Gastrocnemius medialis (tissue), 4 donors: ENCODE measurements around the gene C6orf89.

ENCODE experiments used
- CTCF ChIP-seq, 5 experiments: fragments of 450-650 bp in 3 of 5; fragments of 200-600 bp in 2 of 5; sonication (generic) in 2 of 5; IDR thresholded peaks in 4 of 5; conservative IDR thresholded peaks in 1 of 5; 1 replicate in 4 of 5; 2 replicates in 1 of 5; pipeline ENCODE4 v1.5.1; 2016 to 2019; ENCODE audit warnings: antibody characterized with exemption in 5 of 5, mild to moderate bottlenecking in 3 of 5, moderate library complexity in 3 of 5
- POLR2A ChIP-seq, 2 donors: fragments of 450-650 bp; IDR thresholded peaks; one replicate each; pipeline ENCODE4 v1.6.1; 2017; ENCODE audit warnings: antibody characterized with exemption in 2 of 2, mild to moderate bottlenecking in 2 of 2, moderate library complexity in 2 of 2

- TF ChIP-seq CTCF (IDR thresholded peaks at IDR 0.05 in 4 of 5, conservative IDR thresholded peaks at IDR 0.05 in 1 of 5) (no peak), POLR2A (IDR thresholded peaks at IDR 0.05) (no peak)
Measured at GRCh38 chr6:36961441-36962435, 76.0 kb downstream of the C6orf89 start.
